Stimulated activated CD8-positive, alpha-beta memory T cell treated with anti-CD3 and anti-CD28 coated beads, Interleukin-4, amount 100 ng/mL, for 48 hours (primary cell): ENCODE results near the gene CAPN5.

Experiments used
- DNase-seq: peaks from one replicate; pipeline ENCODE4 v3.0.0-alpha.2; 2020

CAPN5 gene

GRCh38 chr11:77138106-77138649 is 71.4 kb downstream of the CAPN5 start:
- no peak for DNase-seq

DNA sequence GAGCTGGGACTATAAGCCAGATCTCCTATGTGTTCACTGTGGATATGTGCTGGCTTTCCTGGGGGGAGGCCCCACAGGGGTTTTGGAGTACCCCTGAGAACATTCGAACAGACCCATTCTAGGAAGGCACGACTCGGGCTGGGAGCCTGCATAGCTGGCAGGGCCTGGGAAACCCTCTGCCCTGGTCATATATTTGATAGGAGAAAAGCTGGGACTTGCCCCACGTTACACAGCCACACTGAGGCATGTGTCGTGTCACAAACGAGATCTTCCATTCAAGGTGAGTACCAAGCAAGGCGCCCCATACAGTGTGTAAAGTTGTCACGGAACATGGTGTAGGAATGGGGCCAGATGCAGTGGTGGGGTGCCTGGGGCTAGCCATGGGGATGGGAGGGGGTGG is 72.4 kb downstream of the CAPN5 start:
- DNase-seq = no peak

DNA sequence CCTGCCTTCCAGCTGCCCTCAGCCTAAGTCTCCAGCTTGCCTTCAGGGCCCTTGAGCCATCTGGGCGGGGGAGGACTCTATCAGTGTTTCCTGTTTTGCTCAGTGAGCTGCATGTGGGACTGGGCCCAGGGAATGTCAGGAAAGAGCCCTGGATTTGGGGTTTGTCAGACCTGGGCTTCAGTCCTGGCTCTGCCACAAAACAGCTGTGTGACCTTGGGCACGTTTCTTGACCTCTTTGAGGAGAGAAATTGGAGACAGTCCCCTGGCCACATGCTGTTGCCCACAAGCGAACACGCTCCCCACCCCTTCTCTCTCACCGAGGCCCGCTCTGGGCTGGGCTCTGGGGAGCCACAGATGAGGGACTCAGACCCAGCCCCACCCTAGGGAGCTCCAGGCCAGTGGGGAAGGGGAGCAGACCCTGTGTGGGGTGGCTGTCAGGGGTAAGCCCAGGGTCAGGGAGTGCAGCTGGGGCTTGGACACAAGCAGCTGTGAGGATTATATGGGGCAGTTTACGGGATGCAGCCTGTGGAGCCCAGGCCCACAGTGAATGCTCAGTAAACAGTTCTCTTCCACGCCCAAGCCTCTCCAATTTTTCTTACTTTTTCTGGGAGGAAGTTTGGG is 73.6 kb downstream of the CAPN5 start:
- DNase-seq = no peak

- no peak for DNase-seq
These were observed 74.3 kb downstream of the CAPN5 start for GRCh38 chr11:77141034-77141433.

- DNase-seq = no peak
These were observed 74.7 kb downstream of the CAPN5 start for GRCh38 chr11:77141475-77141874.

DNA sequence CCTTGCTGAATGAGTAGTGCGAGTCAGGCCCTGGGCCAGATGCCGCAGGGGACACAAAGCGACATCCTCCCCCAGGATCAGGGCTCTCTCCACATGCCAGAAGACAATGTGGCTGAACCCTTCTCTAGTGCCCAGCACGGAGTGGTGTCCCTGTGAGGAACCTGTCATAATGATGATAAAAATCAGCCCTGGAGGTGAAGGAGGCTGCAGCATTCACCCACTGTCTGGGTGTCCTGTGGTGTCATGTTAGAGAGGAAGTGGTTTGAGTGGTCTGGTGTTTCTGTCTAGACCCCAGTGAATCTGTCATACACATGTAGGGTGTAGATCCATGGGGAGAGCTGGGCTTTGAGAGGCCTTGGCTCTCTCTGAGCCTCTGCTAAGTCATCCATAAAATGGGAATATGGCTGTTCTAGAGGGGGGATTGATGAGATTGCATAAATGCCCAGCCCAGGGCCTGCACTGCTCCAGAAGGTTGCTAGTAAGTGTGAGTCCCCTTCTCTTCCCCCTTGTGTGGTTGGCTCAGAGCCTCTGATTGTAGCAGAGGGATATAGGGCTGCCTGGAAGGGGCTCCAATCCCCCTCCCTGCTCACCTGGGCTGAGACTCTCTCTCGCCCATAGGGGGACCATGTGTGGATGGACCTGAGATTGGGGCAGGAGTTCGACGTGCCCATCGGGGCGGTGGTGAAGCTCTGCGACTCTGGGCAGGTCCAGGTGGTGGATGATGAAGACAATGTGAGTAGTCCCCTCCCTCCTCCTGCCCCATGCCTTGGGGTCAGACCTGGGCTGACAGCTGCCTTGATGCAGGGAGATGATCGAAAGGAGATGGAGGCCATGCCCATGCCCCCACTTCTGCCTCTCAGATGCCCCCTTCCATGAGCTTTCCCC is 75.6 kb downstream of the CAPN5 start:
- peak; percentile 42 for DNase-seq

- no peak for DNase-seq
These were observed 76.7 kb downstream of the CAPN5 start for GRCh38 chr11:77143405-77144020.

DNA sequence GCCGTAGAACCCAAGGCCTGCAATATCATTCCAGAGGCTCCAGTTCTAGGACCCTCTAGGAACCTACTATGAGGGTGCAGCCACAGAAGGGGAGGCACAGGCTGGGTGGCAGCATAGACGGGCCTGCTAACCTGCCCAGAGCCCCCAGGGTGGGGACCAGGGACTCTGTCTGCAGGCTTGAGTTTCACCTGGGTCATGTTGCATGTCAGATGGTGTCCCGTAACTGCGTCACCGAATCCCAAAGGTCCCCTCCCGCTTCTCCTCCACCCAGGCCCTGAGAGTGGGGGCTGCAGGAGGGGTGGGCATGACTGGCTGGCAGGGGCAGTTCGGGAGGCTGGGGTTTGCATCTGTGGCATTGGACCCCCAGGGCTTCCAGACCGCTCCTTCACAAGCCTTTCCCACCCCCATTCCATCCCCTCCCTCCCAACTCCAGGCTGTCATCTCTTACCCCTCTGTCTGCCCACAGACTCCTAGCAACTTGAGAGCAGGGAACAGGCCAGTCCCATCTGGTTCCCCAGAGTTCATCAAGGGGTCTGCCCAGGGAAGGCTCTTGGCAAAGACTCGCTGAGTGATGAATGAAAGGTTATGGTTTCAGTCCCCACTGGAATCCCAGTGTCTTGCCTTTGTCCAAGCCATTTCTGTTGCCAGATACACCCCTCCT is 77.6 kb downstream of the CAPN5 start:
- DNase-seq = no peak

- no peak for DNase-seq
These were observed 78.2 kb downstream of the CAPN5 start for GRCh38 chr11:77144857-77145428.

DNA sequence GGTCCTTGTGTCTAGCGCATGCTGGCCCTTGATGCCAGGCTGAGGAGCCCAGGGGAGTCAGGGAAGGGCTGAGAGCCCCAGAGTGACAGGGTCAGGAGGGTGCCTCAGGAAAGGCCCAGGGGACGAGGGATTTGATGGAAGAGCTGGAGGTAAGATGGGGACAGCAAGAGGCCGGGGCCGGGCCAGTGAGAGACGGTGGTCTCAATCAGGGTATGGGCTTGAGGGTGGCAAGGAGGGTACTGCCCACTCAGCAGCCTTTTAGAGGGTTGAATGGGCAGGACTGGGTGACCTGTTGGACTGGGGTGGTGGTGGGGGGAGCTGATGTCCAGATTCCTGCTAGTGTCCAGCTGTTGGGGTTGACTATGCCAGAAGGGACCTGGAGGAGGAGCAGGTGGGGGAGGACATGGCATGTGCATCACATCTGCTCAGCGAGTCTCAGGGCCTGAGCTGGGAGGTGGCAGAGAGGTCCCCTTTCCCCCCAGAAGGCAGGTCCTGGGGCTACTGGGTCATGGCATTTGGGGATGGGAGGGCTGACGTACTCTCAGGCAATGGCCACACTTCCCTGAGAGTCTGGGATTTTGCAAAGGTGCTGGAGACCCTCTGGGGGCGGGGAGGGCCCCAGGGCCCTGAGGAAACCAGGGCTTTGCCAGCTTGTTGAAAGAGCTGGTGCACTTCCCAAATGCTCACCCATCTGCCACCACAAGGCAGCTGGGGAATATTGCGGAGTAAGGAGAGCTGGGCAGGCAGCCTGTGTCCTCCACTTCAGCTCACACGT is 79.7 kb downstream of the CAPN5 start:
- DNase-seq = no peak

- no peak for DNase-seq
These were observed 80.2 kb downstream of the CAPN5 start for GRCh38 chr11:77147036-77147315.

DNA sequence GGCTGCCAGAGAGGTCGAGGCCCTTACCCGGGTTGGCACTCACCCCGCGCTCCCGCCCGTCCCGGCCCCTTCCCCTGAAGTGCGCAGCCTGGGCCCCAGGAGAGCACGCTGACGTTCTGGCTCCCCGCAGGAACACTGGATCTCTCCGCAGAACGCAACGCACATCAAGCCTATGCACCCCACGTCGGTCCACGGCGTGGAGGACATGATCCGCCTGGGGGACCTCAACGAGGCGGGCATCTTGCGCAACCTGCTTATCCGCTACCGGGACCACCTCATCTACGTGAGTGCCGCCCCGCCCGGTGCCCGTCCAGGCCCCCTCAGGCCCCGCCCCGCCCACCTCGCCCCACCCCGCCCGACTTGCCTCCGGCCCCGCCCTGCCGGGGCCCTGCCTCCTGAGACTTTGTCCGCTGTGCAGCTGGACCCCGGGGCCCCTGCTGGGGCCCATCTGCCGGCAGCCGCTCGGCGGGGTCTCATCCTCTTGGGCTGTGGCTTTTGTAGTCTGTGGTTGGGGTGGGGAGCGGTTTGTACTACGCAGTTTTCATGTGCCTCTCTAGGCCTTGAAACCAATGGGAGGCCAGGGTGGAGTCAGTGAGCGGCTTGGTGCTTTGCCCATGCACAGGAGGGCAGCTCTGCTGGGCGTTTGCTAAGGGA is 81.0 kb downstream of the CAPN5 start:
- DNase-seq = peak; percentile 64

GRCh38 chr11:77148963-77149715 is 82.4 kb downstream of the CAPN5 start:
- no peak for DNase-seq

DNA sequence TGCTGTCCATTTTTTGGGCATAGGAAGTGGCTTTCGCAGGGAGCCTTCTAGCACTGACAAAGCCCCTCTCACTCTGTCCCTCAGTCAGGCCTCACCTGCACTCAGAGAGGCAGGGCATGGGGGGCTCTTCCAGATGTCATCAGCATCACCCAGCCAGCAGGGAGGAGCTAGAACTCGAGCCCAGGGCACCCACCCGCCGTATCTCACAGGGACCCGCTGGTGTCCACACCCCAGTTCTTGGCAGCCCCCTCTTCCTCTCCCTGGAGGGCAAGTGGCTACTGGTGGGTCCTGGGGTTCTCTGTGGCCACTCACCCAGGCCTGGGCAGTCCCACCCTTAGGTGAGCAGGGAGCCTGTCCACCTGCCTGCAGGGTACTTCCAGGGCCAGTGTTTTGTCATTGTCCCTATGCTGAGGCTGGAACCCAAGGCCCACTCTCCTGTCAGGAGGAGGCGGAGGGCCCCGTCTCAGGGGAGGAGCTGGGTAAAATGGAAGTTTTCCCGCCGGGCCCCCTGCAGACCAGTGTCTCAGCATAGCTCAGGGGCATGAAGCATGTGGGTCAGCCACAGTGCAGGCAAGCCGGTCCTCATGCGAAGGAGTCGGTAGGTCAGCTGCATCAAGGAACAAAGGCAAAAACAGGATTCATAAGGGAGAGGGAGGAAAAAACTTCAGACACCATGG is 83.1 kb downstream of the CAPN5 start:
- DNase-seq = no peak

DNA sequence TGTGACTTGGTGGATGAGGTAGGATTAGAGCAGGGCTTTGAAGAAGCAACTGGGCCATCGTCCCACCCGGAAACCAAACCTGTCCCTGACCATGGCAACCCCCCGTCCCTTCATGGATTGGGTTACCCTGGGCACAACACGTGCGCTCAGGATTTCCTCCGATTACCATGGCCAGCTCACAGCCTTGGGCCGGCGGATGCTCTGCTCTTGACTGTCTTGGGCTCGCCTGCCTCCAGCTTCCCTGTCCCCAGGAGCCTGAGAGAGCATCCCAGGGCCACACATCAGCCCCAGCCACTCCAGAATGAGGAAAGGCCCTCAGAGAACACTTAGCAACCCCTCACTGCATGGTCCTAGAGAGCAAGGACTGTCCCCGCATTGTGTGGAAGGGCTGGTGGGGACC is 84.1 kb downstream of the CAPN5 start:
- DNase-seq = no peak

- DNase-seq = peak; percentile 84
These were observed 85.2 kb downstream of the CAPN5 start for GRCh38 chr11:77151804-77152509.

GRCh38 chr11:77152846-77153245 is 86.1 kb downstream of the CAPN5 start:
- no peak for DNase-seq

GRCh38 chr11:77153276-77154185 is 86.8 kb downstream of the CAPN5 start:
- DNase-seq = no peak
